Measurements from ENCODE around the gene ZNF646.

ZNF646 gene

DNA sequence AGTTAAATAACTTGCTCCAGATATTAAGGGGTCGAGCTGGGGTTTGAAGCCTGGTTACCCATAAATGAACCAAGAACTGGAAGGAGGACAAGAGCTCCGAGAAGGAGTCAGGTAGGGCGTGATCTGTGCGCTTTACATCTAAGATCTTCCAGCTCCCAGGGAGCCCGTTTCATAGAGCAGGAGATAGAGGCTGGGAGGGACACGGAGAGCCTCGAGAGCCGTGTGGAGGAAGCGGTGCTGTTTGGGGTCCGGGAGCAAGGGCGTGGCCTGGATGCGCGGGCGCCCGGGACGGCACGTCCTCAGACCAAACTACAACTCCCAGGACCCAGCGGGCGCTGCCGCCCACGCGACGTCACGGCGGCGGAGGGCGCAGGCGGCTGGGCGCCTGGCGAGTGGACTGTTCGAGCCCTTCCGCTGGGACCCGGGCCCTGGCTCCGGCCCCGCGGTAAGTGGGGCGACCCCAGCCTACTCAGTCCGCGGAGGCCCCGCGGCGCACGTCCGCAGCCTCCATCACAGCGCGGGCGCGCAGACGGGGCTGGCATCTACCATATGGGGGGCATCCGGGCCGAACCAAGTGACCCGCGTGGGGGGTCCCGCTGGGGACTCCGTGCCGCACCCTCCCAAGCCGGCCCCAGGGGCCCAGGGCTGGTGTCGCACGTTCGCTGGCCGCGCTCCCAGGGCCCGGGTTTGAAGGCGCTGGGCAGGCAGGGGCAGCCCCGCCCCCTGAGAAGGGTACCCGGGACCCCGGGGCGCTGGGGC is 34.0 kb downstream of the ZNF646 start, which contains the start of gene BCKDK:
TSS of gene BCKDK (plus strand) at position 352 of the 759 bp plus-strand sequence. CDS start 838 bp downstream, outside the sequence.
- DNase-seq (ENCODE audit: low read depth): peak; percentile 21

DNA sequence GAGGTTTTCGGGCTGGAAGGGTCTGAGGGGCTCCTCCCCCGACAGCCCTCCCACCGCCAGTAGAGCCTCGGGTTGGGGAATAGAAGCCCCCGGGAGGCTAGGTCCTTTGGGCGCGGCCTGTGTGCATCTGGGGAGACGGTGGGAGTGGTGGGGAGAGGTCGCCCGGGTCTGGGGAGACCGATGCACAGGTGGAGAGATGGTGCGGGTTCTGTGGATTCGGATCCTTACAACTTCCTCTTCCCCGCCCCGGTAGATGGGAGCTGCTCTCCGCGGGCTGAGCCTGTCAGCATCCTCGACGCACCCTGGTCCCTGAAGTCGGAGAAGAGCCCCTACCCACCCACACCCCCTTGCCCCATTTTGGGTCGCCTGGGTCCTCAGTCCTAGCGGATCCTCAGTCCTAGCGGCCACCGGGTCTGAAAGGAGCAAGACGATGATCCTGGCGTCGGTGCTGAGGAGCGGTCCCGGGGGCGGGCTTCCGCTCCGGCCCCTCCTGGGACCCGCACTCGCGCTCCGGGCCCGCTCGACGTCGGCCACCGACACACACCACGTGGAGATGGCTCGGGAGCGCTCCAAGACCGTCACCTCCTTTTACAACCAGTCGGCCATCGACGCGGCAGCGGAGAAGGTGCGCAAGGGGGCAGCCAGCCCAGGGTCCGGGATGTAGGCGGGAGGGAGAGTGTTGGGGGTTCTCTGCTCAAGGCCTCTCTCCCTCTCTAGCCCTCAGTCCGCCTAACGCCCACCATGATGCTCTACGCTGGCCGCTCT is 34.8 kb downstream of the ZNF646 start:
- DNase-seq (ENCODE audit: low read depth): no peak

DNA sequence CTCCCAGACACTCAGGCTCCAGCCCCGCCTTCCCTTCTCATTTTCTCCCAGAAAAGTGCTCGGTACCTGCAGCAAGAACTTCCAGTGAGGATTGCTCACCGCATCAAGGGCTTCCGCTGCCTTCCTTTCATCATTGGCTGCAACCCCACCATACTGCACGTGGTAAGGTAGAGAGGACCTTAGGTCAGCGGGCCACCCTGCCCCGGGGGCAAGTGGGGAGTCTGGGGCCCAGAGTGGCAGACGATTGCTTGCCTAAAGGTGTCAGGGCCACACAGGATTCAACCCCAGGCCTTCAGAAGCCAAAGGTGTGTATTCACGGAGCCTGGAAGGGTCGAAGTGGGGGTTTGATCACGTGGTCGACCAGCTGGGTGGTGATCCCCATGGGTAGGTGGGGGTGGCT is 35.4 kb downstream of the ZNF646 start:
- DNase-seq (ENCODE audit: low read depth): no peak

DNA sequence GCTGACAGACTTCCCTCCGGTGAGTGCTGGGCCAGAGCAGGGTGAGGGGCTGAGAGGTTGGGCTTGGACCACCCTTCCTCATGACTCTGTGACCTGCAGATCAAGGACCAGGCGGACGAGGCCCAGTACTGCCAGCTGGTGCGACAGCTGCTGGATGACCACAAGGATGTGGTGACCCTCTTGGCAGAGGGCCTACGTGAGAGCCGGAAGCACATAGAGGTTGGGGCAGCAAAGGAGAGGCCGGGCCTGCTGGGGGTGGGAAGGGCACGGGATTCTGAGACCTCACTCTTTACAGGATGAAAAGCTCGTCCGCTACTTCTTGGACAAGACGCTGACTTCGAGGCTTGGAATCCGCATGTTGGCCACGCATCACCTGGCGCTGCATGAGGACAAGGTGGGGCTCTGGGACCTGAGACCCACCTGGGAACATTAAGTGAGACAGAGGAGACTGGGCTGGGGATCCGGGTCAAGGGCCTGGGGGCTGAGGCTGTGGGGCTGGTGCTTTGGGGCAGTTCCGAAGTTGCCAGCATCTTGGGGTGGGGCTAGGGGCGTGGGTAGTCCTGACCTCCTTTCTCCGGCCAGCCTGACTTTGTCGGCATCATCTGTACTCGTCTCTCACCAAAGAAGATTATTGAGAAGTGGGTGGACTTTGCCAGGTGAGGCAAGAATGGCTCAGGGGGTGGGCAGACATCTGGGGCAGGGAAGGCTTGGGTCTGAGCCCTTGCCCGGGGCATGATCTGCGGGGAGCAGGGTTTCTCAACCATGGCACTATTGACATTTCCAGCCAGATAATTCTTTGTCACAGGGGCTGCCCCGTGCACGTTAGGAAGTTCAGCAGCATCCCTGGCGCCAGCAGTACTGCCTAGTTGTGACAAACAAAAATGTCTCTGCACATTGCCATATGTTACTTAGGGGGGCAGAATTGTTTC is 36.1 kb downstream of the ZNF646 start:
- DNase-seq (ENCODE audit: low read depth): no peak

DNA sequence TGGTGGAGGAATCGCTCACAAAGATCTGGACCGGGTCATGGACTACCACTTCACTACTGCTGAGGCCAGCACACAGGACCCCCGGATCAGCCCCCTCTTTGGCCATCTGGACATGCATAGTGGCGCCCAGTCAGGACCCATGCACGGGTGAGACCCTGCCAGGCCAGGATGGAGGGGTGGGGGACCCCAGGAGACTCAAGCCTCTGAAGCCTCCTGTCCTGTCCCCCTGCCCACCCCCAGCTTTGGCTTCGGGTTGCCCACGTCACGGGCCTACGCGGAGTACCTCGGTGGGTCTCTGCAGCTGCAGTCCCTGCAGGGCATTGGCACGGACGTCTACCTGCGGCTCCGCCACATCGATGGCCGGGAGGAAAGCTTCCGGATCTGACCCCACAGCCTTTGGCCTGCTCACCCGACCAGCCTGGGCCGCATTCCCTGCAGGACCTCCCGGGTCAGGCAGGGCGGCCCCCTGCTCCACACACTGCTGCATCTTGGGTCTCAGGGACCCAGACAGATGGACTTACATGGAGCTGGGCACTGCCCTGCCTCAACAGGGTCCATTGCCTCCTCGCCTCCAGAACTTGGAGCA is 37.8 kb downstream of the ZNF646 start:
- no peak for DNase-seq (ENCODE audit: low read depth)

DNA sequence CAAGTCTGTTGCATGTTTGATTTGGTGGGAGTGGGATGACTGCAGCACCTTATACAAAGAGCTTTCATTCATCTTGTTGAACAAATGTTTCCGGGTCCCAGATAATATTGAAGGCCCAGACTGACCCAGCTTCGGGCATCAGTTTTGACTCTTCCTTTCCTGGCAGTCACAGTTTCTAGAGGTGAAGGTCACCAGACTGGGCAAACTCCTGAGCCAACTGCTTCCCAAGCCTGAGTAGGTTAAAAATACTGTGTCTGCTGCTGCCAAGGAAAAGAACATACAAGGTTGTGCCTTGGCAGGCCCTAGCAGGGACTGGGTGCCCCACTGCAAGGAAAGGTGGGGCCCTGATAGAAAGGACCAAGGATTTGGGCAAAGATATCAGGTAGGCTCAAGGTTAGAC is 38.5 kb downstream of the ZNF646 start:
- no peak for DNase-seq (ENCODE audit: low read depth)

DNA sequence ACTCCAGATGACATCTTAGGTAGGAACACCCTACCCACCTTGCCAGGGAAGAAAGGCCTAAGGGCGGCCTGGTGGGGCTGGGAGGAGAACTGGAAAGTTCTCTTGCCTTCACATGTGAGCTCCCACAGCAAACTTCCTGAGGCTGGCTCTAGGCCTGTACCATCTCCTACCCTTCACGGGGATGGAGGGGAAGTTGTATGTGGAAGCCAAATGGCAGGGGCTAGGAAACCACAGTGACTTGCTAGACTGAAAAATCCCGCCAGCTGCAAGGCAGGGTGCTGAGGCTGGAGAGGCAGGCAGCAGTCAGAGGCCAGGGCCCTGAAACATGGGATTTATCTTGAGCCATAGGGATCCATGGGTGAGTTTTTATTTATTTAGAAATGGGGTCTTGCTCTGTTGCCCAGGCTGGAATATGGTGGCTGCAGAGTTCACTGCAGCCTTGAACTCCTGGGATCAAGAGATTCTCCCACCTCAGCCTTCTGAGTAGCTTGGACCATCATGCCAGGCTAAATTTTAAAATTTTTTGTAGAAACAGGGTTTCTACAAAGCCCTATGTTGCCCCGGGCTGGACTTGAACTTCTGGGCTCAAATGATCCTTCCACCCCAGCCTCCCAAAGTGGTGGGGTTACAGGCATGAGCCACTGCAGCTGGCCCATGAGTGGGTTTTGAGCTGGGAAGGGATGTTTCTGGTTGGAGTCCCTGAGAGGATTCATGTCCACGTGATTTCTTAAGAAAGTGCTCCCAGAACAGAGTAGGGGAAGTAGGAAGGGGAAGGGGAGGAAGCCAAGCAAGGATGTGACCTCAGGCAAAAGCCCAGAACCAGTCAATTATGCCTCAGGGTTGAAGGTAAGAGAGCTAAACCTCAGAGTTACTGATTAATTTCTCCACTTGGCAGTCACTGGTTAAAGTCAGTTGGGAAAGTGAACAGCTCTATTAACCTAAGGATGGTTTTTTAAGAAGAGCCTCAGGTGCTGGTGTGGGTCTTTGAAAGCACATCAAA is 39.2 kb downstream of the ZNF646 start:
- DNase-seq (ENCODE audit: low read depth): no peak

DNA sequence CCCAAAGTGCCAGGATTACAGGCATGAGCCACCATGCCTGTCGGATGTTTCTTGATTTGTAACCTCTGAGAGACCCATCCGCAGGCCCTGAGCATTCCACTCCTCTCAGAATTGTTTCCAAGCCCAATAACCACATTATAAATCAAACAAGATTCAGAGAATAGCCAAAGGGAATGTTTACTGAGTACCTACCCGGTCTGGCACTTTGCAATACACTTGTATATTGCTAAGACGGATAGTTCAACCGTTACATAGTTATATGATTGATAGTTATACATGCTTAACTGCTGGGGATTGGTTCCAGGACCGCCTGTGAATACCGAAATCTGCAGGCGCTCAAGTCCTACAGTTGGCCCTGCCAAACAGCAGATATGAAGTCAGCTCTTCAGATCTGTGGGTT is 40.2 kb downstream of the ZNF646 start:
- no peak for DNase-seq (ENCODE audit: low read depth)

DNA sequence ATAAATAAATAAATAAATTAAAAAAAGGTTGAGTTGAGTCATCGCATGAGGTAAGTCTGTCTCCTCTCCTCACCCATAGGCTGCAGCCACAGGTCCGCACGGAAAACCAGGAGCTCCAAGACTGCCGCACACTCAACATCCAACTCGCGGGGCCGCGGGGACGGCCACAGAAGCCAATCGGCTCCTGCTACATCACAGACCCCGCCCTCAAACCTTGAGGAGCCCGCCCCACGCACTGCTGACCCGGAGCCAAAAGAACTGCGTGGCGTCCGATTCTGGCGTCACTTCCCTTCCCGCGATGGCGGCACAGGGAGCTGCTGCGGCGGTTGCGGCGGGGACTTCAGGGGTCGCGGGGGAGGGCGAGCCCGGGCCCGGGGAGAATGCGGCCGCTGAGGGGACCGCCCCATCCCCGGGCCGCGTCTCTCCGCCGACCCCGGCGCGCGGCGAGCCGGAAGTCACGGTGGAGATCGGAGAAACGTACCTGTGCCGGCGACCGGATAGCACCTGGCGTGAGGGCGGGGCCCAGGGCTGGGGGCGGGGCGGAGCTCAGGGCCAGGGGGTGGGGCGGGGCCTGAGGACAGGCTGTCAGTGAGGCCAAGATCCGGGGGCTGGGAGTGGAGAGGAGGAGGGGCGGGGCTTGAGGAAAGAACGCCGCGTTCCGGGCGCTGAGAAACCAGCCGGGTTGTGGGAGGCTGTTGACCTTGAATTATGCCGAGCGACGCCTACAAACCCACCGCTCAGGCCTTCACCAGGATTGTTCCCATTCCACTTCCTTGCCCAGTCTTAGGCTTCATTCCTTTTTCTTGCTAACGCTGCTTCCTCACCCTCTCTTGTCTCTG is 43.4 kb downstream of the ZNF646 start, which contains the start of gene KAT8:
TSS of gene KAT8 (plus strand) at position 281 of the 839 bp plus-strand sequence. CDS start at position 299, 18 bp downstream.
- peak; percentile 94 for DNase-seq (ENCODE audit: low read depth)

DNA sequence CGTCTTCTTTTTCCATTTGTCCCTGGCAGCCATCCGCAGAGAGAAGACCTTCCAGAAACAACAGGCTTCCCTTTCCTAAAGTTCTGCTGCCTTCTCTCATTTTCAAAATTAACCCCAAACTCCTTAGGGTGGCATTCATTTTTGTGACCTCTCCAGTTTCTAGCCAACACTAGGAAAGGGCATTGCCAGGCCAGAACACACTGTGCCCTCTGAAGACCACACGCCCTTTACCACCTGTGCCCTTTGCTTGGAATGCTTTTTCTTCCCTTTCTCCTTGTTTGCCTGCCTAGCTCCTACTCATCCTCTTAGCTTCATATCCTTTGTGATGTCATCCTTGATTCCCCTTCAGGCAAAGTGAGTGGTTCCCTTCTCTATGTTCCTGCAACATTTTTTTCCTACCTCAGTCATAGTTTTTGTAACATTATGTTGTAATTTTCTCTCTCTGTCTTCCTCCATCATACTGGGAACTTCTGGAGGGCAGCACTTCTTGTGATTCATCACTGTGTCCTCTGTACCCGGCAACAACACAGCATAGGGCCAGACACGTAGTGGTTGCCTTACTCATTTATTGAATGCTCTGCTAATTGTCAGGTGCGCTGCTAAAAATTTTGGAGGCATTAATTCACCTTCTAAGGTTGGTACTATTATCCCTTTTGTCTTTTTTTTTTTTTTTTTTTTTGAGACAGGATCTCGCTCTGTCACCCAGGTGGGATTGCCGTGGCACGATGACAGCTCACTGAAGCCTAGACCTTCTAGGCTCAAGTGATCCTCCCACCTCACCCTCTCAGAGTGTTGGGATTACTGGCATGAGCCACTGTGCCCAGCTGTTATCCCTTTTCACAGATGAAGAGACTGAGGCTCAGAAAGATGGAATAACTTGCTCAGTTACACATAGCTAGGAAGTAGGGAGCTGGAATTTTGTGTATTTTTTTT is 44.3 kb downstream of the ZNF646 start:
- DNase-seq (ENCODE audit: low read depth): no peak

DNA sequence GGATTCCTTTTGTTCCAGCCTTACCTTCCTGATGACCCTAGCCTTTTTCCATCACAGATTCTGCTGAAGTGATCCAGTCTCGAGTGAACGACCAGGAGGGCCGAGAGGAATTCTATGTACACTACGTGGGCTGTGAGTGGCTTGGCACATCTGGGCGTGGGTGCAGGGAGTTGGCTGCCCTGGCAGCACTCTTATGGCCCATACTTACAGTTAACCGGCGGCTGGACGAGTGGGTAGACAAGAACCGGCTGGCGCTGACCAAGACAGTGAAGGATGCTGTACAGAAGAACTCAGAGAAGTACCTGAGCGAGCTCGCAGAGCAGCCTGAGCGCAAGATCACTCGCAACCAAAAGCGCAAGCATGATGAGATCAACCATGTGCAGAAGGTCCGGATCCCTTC is 45.9 kb downstream of the ZNF646 start:
- no peak for DNase-seq (ENCODE audit: low read depth)

DNA sequence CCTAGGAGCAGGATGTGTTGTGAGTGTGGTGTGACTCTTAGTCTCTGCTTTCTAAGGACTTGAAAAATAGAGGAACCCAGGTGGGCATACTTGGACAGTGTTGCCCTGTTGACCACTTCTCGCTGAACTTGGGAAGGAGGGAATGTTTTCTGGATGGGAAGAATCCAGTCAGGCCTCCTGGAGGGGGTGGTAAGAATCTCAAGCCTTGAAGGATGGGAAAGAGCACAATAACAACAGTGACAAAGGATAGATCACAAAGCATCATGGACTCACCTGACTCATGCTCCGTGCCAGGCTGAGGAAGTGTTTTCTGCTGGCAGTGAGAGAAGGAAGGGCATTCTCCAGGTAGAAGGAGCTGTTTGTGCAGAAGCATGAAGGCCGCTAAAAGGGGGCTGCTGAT is 51.6 kb downstream of the ZNF646 start:
- DNase-seq (ENCODE audit: low read depth): no peak

DNA sequence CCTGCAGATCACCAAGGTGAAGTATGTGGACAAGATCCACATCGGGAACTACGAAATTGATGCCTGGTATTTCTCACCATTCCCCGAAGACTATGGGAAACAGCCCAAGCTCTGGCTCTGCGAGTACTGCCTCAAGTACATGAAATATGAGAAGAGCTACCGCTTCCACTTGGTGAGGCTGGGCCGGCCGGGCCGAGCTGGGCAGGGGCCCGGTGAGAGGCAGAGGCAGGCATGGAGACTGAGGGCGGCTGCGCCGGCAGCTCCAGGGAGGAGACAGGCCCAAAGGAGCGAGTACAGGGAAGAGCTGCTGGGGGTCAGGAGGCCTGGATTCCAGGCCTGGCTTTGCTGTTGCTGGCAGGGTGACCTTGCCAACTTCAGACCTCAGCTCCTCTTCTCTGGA is 53.0 kb downstream of the ZNF646 start:
- no peak for DNase-seq (ENCODE audit: low read depth)

DNA sequence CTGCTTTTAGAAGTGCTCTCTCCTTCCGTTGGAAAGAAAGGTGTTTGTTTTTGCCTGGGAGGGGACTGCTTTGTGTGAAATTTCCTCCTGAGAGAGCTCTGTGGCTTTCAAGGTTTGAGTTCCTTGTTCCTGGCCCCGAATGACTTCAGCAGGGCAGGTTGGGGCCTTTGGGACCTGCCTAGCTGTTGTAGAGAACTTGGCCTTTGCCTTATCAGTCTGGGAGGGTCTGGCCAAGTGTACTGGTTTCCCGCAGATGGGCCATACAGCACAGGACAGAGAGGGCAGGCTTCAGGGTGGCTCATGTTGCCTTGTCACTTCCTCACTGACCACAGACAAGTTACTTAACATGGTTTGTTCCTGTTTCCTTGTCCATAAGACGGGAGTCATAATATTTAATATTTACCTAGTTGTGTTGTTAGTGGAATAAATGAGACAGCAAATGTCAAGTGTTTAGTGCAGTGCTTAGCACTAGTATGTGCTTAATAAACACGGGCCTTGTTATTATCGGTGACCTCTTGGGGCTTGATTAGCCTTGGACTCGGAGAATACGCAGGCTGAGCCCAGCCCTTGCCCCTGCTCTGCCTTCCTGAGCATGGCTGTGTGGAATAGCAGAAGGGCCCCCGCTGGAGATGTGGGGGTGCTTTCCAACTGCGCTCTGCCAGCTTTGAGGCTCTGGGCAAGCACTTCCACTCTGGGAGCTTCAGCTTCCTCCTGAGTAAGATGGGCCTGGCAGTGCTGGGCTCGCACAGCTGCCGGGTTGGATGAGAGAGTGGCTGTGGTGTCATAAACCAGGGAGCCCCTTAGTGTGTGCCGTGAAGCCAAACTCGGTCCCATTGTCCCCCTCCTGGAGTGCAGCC is 54.7 kb downstream of the ZNF646 start:
- DNase-seq (ENCODE audit: low read depth): no peak

DNA sequence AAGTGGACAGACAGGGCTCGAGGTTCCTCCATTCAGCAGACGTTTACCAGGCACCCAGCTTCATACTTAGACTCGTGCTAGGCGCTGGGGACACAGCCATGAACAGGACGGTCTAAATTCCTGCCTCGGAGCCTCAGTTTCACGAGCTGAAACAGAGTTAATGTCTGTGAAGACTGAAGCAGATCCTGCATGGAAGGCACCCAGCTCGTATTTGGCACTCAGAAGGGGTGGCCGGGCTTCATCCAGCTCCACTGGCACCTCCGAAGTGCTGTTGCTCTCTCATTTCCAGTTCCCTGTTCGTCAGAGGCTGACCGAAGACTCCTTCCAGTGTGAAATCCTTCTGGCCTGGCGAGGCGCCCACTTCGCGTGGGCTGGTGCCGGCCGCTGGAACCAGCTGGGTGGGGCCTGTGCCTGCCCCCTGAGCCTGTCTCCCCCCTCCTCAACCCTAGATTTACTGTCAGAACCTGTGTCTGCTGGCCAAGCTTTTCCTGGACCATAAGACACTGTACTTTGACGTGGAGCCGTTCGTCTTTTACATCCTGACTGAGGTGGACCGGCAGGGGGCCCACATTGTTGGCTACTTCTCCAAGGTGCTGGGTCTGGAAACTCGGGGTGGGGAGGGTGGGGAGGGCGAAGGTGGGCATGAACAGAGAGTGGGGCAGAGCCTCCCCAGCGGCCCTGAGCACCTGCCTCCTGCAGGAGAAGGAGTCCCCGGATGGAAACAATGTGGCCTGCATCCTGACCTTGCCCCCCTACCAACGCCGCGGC is 55.5 kb downstream of the ZNF646 start:
- no peak for DNase-seq (ENCODE audit: low read depth)

DNA sequence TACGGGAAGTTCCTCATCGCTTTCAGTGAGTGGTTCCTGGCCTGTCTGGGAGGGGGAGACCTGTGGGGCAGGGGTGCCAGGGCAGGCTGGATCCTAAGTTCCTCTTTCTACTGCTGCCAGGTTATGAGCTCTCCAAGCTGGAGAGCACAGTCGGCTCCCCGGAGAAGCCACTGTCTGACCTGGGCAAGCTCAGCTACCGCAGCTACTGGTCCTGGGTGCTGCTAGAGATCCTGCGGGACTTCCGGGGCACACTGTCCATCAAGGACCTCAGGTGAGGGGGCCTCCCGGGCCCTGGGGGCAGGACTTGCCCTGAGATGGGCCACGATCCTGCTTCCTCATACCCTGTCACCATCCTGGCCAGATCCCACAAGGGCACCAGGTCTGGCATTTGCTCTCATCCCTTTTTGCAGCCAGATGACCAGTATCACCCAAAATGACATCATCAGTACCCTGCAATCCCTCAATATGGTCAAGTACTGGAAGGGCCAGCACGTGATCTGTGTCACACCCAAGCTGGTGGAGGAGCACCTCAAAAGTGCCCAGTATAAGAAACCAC is 56.2 kb downstream of the ZNF646 start:
- DNase-seq (ENCODE audit: low read depth): no peak

All from stimulated activated CD8-positive, alpha-beta memory T cell treated with anti-CD3 and anti-CD28 coated beads, Interleukin-15, amount 100 ng/mL, for 1 hour (primary cell).